ENCODE data around the gene CCDC33.

GRCh38 chr15:74277242-74277810 is 41.2 kb downstream of the CCDC33 start:
- TF ChIP-seq EZH2 (IDR thresholded peaks at IDR 0.05; ENCODE audit: insufficient read depth, poor library complexity, severe bottlenecking) (no peak), EZH2phosphoT487 (IDR thresholded peaks at IDR 0.05; ENCODE audit: insufficient read depth, low read depth) (no peak)
